K562 (cell line): ENCODE measurements around the gene MAGOHB. TPM values are rescaled to one million over a fixed set of nuclear protein-coding genes. Genes with fewer than 3 reads are reported as not detected.
A peak's percentile ranks its signal among the peaks of the same experiment; 100 is the strongest.

Source experiments
- AFF1 ChIP-seq, 2 experiments: fragments of 450-650 bp; IDR thresholded peaks; 2 replicates each; pipeline ENCODE4 v1.6.1; 2018; ENCODE audit warnings: mild to moderate bottlenecking in 2 of 2, low read depth in 1 of 2; ENCODE audit not compliant: partially characterized antibody in 2 of 2
- ARID2 ChIP-seq: fragments of 450-650 bp; IDR thresholded peaks from 2 replicates; pipeline ENCODE4 v1.6.1; 2017; ENCODE audit warnings: antibody characterized with exemption, mild to moderate bottlenecking
- CC2D1A ChIP-seq: fragments of 450-650 bp; IDR thresholded peaks from 2 replicates; pipeline ENCODE4 v1.6.1; 2017; ENCODE audit warnings: mild to moderate bottlenecking
- CTBP1 ChIP-seq: fragments of 450-650 bp; IDR thresholded peaks from 2 replicates; pipeline ENCODE4 v1.6.1; 2016; ENCODE audit warnings: borderline replicate concordance
- ID3 ChIP-seq, 2 experiments: fragments of 250-450 bp in 1 of 2; fragments of 450-650 bp in 1 of 2; sonication (Bioruptor Pico) in 1 of 2; IDR thresholded peaks; 2 replicates each; pipeline versions ENCODE4 v1.6.1 to v1.8.0; 2016 to 2021; ENCODE audit warnings: mild to moderate bottlenecking in 2 of 2, moderate library complexity in 2 of 2, missing compliant biosample characterization in 1 of 2, missing genetic modification characterization in 1 of 2
- KLF10 ChIP-seq: fragments of 250-450 bp; sonication (Bioruptor Pico); IDR thresholded peaks from 2 replicates; pipeline ENCODE4 v1.6.1; 2021; ENCODE audit warnings: matching md5 sums
- NKRF ChIP-seq: fragments of 450-650 bp; IDR thresholded peaks from 2 replicates; pipeline ENCODE4 v1.6.1; 2016; ENCODE audit warnings: borderline replicate concordance
- PML ChIP-seq: IDR thresholded peaks from 2 replicates; pipeline ENCODE4 v1.6.1; 2012; ENCODE audit warnings: low read length, inconsistent platforms
- SMARCE1 ChIP-seq: fragments of 450-650 bp; IDR thresholded peaks from 2 replicates; pipeline ENCODE4 v1.7.1; 2016; ENCODE audit warnings: mild to moderate bottlenecking
- TBL1XR1 ChIP-seq, 2 experiments: IDR thresholded peaks; 2 replicates each; pipeline ENCODE4 v1.6.1; 2012; ENCODE audit warnings: improper control_type of control experiment in 2 of 2, low read length in 2 of 2, mild to moderate bottlenecking in 1 of 2
- THAP7 ChIP-seq: fragments of 250-450 bp; sonication (Bioruptor Pico); IDR thresholded peaks from 2 replicates; pipeline ENCODE4 v1.5.0; 2021
- ZNF316 ChIP-seq: fragments of 450-650 bp; IDR thresholded peaks from 2 replicates; pipeline ENCODE4 v1.6.1; 2016
- ZNF41 ChIP-seq: fragments of 250-450 bp; sonication (Bioruptor Pico); conservative IDR thresholded peaks from 2 replicates; pipeline ENCODE4 v1.4.0; 2020; ENCODE audit warnings: mild to moderate bottlenecking
- ZNF583 ChIP-seq: fragments of 250-450 bp; sonication (Bioruptor Pico); IDR thresholded peaks from 2 replicates; pipeline ENCODE4 v1.4.0; 2020
- ZNF639 ChIP-seq, 2 experiments: fragments of 200-800 bp in 1 of 2; sonication (Bioruptor generic) in 1 of 2; sonication (generic) in 1 of 2; formaldehyde crosslinking in 1 of 2; IDR thresholded peaks in 1 of 2; conservative IDR thresholded peaks in 1 of 2; 2 replicates each; pipeline versions ENCODE4 v1.5.0 to v1.6.1; 2016 to 2020; ENCODE audit warnings: missing compliant biosample characterization in 1 of 2, missing genetic modification characterization in 1 of 2, missing genetic modification reagents in 1 of 2
- polyA plus RNA-seq, 8 experiments: library from polyadenylated mRNA; depleted of rRNA in 4 of 8; stranded (reverse) in 5 of 8; unstranded in 3 of 8; fragments of >200 nt; fragmentation: Nextera tagmentation in 2 of 8; fragmentation: Illumina TruSeq in 1 of 8; extraction: Ambion mirVana in 2 of 8; extraction: Trizol in 1 of 8; gene quantifications; 2 replicates each; pipeline versions ENCODE4 v1.2.1 to v1.2.3, GENCODE V29; 2011 to 2014; ENCODE audit warnings: inconsistent platforms in 1 of 8, missing spikeins in 1 of 8
- total RNA-seq, 7 experiments: library from RNA; depleted of rRNA in 6 of 7; stranded (reverse); fragments of >200 nt in 6 of 7; fragmentation: Illumina TruSeq in 2 of 7; extraction: Trizol in 2 of 7; gene quantifications; 2 replicates each; pipeline versions ENCODE4 v1.2.1 to v1.2.3, GENCODE V29; 2011 to 2021; ENCODE audit warnings: low replicate concordance in 1 of 7

The MAGOHB gene
- total and polyA plus RNA-seq, 9 of the 15 experiments (the other 6 are each of a cell fraction or from before 2014, with no cell fraction given), result 34.5 to 177 (median 85.4) TPM

GRCh38 chr12:10613349-10614055 lies at the start of gene MAGOHB (continued):
- 0 out of 4 replicates have a peak, but pooled peaks of 1 of the 2 experiments have one; percentile 45 for TF ChIP-seq ZNF639 (CRISPR knock-in tag; conservative IDR thresholded peaks at IDR 0.05 in 1 of 2, IDR thresholded peaks at IDR 0.05 in 1 of 2)
- no peak for TF ChIP-seq SMARCE1
- TF ChIP-seq CC2D1A, result peak; percentile 46; the same call in 1 of the 2 replicates
- peak; percentile 27; the same call in 1 of the 2 replicates for TF ChIP-seq CTBP1
- TF ChIP-seq ID3 (CRISPR knock-in tag; IDR thresholded peaks at IDR 0.05), result no peak
- peak; percentile 40; the same call in 1 of the 2 replicates for TF ChIP-seq ID3 (tag; IDR thresholded peaks at IDR 0.05)
- no peak for TF ChIP-seq ZNF41 (CRISPR knock-in tag)
- TF ChIP-seq KLF10, result no peak
- TF ChIP-seq ARID2, result no peak
- peak; percentile 72; the same call in 1 of the 2 replicates for TF ChIP-seq NKRF
- peak in 1 of 2 experiments; percentile 25 for TF ChIP-seq AFF1 (IDR thresholded peaks at IDR 0.05; ENCODE audit: low read depth in 1 of 2, partially characterized antibody in 2 of 2)
- TF ChIP-seq TBL1XR1 (IDR thresholded peaks at IDR 0.05; ENCODE audit: low read length in 2 of 2), result peak in 1 of 2 experiments; percentile 97; a peak in 2 of 4 replicates
- TF ChIP-seq ZNF583, result no peak
- no peak for TF ChIP-seq THAP7 (CRISPR knock-in tag)
- peak; percentile 38; the same call in 1 of the 2 replicates for TF ChIP-seq PML
- TF ChIP-seq ZNF316, result peak; percentile 13; the same call in 1 of the 2 replicates
